Body of pancreas (tissue), 4 donors: ENCODE data around the gene TMC1. TPM values are rescaled to one million over a fixed set of nuclear protein-coding genes. Genes with fewer than 3 reads are reported as not detected.

Experiments used
- ATAC-seq: fragments of 150-250 bp; one replicate; pipeline ENCODE4 v1.9.1; 2016
- DNase-seq, 4 donors: peaks; one replicate each; pipeline ENCODE4 v3.0.0-alpha.2; 2019
- H3K27ac ChIP-seq, 4 donors: fragments of 200-600 bp; sonication (generic); 1 replicate in 3 of 4; 2 replicates in 1 of 4; pipeline versions ENCODE4 v1.5.1 to v1.6.1; 2016 to 2019; ENCODE audit warnings: mild to moderate bottlenecking in 1 of 4, mixed read lengths in 1 of 4, moderate library complexity in 1 of 4
- H3K27me3 ChIP-seq, 2 donors: fragments of 200-600 bp; sonication (generic); one replicate each; pipeline ENCODE4 v1.6.0; 2016; ENCODE audit warnings: mild to moderate bottlenecking in 1 of 2
- H3K36me3 ChIP-seq, 2 donors: fragments of 200-600 bp; sonication (generic); replicated peaks in 1 of 2; 2 replicates each; pipeline ENCODE4 v1.5.1; 2016; ENCODE audit warnings: low read depth in 2 of 2; ENCODE audit not compliant: insufficient read depth in 1 of 2
- H3K4me1 ChIP-seq: fragments of 200-600 bp; sonication (generic); one replicate; pipeline ENCODE4 v1.6.0; 2016
- H3K4me3 ChIP-seq, 2 donors: fragments of 200-600 bp; sonication (generic); 1 replicate in 1 of 2; 2 replicates in 1 of 2; pipeline ENCODE4 v1.5.1; 2016 to 2019
- H3K9me3 ChIP-seq, 3 donors: fragments of 200-600 bp; sonication (generic); 1 replicate in 2 of 3; 2 replicates in 1 of 3; pipeline ENCODE4 v1.5.1; 2016
- CTCF ChIP-seq, 7 experiments: fragments of 450-650 bp in 4 of 7; fragments of 200-600 bp in 3 of 7; sonication (generic) in 3 of 7; IDR thresholded peaks; one replicate each; pipeline ENCODE4 v1.5.1; 2016 to 2019; ENCODE audit warnings: antibody characterized with exemption in 7 of 7
- POLR2A ChIP-seq, 3 donors: fragments of 450-650 bp; IDR thresholded peaks; one replicate each; pipeline ENCODE4 v1.6.1; 2016; ENCODE audit warnings: antibody characterized with exemption in 3 of 3, mild to moderate bottlenecking in 2 of 3
- WGBS, 2 donors: methylation state at CpG; one replicate each; pipeline ENCODE4 v1.1.5; 2017; 5-methylcytosine and 5-hydroxymethylcytosine counted together
- intact Hi-C: fragments of 100-400 bp; cut with DNase I; formaldehyde crosslinking; loops from one replicate; pipeline ENCODE4 v1.15.1; 2023
- total RNA-seq, 2 donors: library from RNA; depleted of rRNA; stranded (reverse); fragments of >200 nt; gene quantifications; one replicate each; pipeline ENCODE4 v1.1.0, GENCODE V29; 2016

TMC1 gene
- total RNA-seq, 2 donors from 2014 or later: not detected

GRCh38 chr9:72667181-72667580 lies 145.8 kb downstream of the TMC1 start:
- no peak for DNase-seq
- Histone ChIP-seq H3K27me3 (no peaks in the 10 kb centered on the region), H3K27ac (no peak overlapping the region), H3K9me3 (no peaks in the 10 kb centered on the region), H3K4me1 (no peaks in the 10 kb centered on the region), H3K4me3 (no peak overlapping the region), H3K36me3 (no peaks in the 10 kb centered on the region)
- no peak for TF ChIP-seq CTCF (IDR thresholded peaks at IDR 0.05)
- TF ChIP-seq POLR2A (IDR thresholded peaks at IDR 0.05): no peak
- no peak for ATAC-seq
- 54 to 57% methylated on average over 2 of the region's 2 CpGs for WGBS, 2 donors
- intact Hi-C loops: no loop called here

GRCh38 chr9:72674961-72675360 lies 153.6 kb downstream of the TMC1 start:
- 78 to 79% methylated on average over 2 of the region's 2 CpGs for WGBS, 2 donors
- no peak for ATAC-seq
- TF ChIP-seq CTCF (IDR thresholded peaks at IDR 0.05) (no peak), POLR2A (IDR thresholded peaks at IDR 0.05) (no peak)
- Histone ChIP-seq H3K27ac (no peak overlapping the region), H3K9me3 (no peaks in the 10 kb centered on the region), H3K4me1 (no peaks in the 10 kb centered on the region), H3K36me3 (no peaks in the 10 kb centered on the region), H3K4me3 (no peak overlapping the region), H3K27me3 (no peaks in the 10 kb centered on the region)
- intact Hi-C loops: no loop called here
- no peak for DNase-seq

DNA sequence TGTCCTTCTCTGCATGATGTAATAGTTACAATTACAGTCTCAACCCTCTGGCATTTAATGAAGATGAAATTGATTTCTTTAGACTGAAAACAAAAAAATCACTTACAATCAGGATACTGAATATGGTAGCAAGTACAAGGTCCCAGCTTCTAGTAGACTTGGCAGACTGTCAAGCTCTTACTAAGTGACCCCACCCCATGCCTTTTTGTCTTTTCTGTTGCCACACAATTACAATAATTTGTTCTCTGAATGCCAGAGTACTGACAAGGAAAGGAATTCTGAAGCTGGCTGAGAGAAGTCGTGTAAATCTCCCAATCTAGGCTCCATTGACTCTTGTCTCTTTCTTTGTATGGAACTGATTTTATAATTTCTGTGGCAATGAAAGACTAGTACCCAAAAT lies 154.2 kb downstream of the TMC1 start:
- H3K36me3 ChIP-seq: no peaks in the 10 kb centered on the region
- intact Hi-C loops: no loop called here
- no peak for TF ChIP-seq CTCF (IDR thresholded peaks at IDR 0.05)
- no peak for TF ChIP-seq POLR2A (IDR thresholded peaks at IDR 0.05)
- H3K27ac ChIP-seq: no peak overlapping the region
- no peaks in the 10 kb centered on the region for H3K4me1 ChIP-seq
- no peak for ATAC-seq
- H3K27me3 ChIP-seq: no peaks in the 10 kb centered on the region
- no peak for DNase-seq
- no peak overlapping the region for H3K4me3 ChIP-seq
- WGBS, 2 donors: 26 to 31% methylated on average over 1 of the region's 1 CpG
- no peaks in the 10 kb centered on the region for H3K9me3 ChIP-seq

DNA sequence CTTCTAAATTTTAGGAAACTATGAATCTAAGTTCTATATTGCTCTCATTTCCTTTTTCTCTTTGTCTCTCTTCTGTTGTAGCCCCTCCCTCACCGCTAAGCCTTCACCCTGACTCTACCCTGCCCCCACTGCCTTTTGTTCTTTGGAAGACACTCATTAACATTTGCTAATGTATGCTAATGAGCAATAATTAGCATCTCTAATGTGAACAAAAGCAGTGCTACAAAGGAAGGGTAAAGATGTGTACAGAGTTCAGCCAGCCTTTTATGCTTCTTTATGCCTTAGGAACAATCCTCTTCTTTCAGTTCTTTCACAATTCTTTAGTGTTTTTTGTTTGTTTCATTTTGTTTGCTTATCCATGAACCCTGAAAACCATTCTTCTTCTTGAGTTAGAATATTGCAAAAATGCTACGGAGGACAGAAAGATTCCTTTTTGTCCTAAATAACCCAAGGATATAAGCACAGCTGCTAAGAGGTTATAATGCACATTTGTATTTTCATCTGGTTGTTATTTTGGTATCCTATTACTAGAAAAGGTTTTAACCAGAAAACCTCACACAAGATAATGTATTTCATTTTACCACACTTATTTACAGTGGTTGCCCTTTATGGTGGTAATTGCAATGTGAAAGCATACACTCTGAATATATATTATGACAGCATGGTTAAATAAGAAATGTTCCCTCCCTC lies 159.3 kb downstream of the TMC1 start:
- WGBS, 2 donors: 35 to 43% methylated on average over 2 of the region's 2 CpGs
- Histone ChIP-seq H3K27me3 (no peaks in the 10 kb centered on the region), H3K36me3 (no peaks in the 10 kb centered on the region), H3K27ac (no peak overlapping the region), H3K4me3 (no peak overlapping the region), H3K9me3 (no peaks in the 10 kb centered on the region), H3K4me1 (no peaks in the 10 kb centered on the region)
- ATAC-seq (no peak), DNase-seq (no peak)
- intact Hi-C loops: no loop called here
- no peak for TF ChIP-seq CTCF (IDR thresholded peaks at IDR 0.05)
- no peak for TF ChIP-seq POLR2A (IDR thresholded peaks at IDR 0.05)

DNA sequence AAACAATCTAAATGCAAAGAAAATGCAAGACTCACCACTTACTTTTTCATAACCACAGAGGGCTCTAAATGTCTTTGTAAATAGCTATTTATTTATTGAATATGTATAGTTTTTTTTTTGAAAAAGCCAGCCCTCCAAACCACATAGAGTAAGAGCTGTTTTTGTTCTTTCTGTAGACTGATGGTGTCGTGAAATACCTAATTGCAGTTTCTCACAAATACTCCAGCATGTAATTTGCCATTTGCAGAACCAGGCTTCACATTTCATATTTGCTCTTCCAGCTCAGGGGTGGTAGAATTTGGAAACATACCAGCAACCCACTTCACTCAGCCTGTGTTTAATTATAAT lies 159.8 kb downstream of the TMC1 start:
- H3K36me3 ChIP-seq: no peaks in the 10 kb centered on the region
- intact Hi-C loops: no loop called here
- no peaks in the 10 kb centered on the region for H3K4me1 ChIP-seq
- no peaks in the 10 kb centered on the region for H3K27me3 ChIP-seq
- H3K4me3 ChIP-seq: no peak overlapping the region
- TF ChIP-seq POLR2A (IDR thresholded peaks at IDR 0.05) (no peak), CTCF (IDR thresholded peaks at IDR 0.05) (no peak)
- ATAC-seq (no peak), DNase-seq (no peak)
- H3K9me3 ChIP-seq: no peaks in the 10 kb centered on the region
- H3K27ac ChIP-seq: no peak overlapping the region
- WGBS, 2 donors: 48 to 62% methylated on average over 1 of the region's 1 CpG
